Stimulated activated CD4-positive, alpha-beta T cell treated with anti-CD3 and anti-CD28 coated beads, Interleukin-15, amount 100 ng/mL, for 1 hour (primary cell): Measurements from ENCODE around the gene LSM5.
"Not testable (repeated sequence)": the region's sequence is repeated elsewhere in the genome, so short reads cannot be mapped to it uniquely, and the experiment has no call there.

Source experiments
- DNase-seq, 2 donors: peaks; one replicate each; pipeline ENCODE4 v3.0.0-alpha.2; 2020; ENCODE audit warnings: low read depth in 1 of 2, low spot score in 1 of 2

LSM5 gene

GRCh38 chr7:32506266-32507054 is 16.3 kb upstream of the LSM5 start:
- DNase-seq: no peak

DNA sequence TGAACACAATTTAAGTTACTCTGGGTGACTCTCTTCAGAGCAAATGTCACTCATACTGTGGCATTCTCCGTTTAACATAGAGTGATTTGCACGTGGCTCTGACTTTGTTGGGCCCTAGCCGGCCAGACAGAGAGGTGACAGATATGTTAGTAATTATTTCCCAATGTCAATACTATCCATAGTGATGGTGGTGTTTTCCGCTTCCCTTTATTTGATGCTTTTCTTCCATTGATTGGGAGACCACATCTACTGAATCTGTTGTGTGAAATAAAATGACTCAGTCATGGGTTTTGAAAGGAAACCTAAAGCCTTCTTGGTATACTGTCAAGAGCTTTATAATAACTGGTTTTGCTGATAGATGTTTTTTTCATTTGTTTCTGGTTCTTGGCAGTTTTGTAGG is 12.5 kb upstream of the LSM5 start:
- DNase-seq: no peak

GRCh38 chr7:32501522-32501921 is 11.3 kb upstream of the LSM5 start:
- no peak for DNase-seq

DNA sequence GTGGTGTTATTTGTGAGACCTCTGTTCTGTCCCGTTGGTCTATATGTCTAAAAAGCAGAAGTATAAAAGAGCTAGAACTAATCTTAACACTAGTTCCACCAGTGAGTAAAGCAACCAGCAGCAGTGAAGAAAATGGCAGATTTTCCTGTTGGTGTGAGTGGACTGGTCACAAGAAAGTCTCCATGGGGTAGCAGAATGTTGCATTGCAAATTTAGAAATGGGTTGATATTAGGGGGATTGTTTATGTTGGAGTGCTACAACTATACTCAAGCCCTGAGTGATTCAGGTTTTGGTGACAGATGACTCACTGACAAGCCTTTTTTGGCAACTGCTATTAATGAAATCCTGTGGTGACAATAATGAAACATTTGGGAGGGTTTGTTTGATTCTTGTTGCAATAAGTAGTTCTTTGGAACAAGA is 10.8 kb upstream of the LSM5 start:
- DNase-seq: no peak

DNA sequence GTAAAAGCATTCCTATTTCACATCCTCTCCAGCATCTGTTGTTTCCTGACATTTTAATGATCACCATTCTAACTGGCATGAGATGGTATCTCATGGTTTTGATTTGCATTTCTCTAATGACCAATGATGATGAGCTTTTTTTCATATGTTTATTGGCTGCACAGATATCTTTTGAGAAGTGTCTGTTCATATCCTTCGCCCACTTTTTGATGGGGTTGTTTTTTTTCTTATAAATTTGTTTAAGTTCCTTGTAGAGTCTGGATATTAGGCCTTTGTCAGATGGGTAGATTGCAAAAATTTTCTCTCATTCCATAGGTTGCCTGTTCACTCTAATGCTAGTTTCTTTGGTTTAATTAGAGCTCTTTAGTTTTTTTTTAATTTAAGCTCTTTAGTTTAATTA is 10.0 kb upstream of the LSM5 start:
- DNase-seq: not testable (repeated sequence)

- DNase-seq: not testable (repeated sequence)
These were observed 9.6 kb upstream of the LSM5 start for GRCh38 chr7:32499755-32500154.

- no peak for DNase-seq
These were observed 6.1 kb upstream of the LSM5 start for GRCh38 chr7:32496052-32496813.

DNA sequence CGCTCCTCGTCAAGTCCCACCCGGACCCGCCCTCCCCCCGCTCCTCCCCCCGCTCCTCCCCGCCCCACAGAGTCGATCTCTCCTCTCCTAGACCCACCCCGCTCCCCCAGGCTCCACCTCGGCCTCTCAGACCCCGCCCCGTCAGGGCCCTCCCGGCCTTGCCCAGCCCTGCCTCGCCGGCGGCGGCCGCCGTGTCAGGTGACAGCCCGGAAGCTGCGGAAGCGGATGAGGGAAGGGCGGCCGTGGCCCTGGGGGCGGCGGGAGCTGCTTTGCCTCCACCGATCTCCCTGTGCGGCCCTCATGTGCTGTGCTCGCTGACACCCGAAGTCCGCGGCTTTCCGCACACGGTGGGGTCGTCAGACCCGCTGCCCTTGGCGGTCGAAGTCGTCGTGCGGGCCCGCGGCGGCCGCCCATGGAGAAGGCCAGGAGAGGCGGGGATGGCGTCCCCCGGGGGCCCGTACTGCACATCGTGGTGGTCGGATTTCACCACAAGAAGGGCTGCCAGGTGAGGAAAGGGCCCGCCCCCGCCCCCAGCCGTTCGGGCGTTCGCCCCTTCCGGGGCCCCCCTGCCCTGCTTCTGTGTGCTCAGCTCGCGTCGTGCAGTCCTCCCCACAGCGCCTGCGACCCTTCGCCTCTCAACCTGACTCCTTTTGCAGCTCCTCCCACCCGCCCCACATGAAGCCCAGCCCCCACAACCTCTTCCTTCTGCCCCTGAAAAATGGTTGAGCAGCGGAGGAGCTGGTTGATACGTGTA is 5.3 kb upstream of the LSM5 start, which contains the start of gene AVL9:
AVL9 (plus strand) TSS at position 192 of the 754 bp plus-strand sequence; CDS start at position 413, 221 bp downstream.
- DNase-seq: peak; percentile 98 to 99

GRCh38 chr7:32494946-32495297 is 4.7 kb upstream of the LSM5 start:
- DNase-seq: no peak

GRCh38 chr7:32489788-32490126 is 423 bp downstream of the LSM5 start:
- no peak for DNase-seq

- no peak for DNase-seq
These were observed 8.3 kb downstream of the LSM5 start for GRCh38 chr7:32481921-32482320.

GRCh38 chr7:32481176-32481575 is 9.0 kb downstream of the LSM5 start:
- DNase-seq: no peak

DNA sequence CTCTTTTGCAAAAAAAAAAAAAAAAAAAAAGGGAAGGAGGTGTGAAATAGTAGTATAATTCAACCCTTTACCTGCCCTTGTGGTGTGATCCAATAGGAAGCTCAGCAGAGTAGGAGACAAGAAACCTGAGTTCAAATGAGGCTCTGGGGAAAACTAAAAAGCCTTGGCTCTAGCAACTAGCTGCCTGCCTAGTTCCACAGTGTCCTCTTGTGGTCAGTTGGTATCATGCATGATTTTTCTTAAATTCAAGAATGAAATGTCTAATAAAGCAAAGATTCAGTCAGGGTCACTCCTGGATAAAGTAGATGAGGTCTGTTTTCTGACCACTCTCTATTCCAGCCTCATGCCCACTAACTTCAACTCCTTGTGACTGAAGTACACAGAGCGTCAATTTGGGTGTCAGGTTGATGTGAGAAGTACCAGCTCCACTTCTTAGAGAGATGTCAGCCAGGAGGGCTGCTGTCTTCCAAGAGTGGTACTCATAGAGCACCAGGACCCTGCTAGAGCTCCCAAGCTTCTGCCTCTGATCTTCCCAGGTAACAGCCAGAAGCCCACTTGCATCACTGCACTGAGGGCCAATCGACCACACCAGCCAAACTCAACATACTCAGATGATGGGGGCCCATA is 10.5 kb downstream of the LSM5 start:
- DNase-seq: no peak

DNA sequence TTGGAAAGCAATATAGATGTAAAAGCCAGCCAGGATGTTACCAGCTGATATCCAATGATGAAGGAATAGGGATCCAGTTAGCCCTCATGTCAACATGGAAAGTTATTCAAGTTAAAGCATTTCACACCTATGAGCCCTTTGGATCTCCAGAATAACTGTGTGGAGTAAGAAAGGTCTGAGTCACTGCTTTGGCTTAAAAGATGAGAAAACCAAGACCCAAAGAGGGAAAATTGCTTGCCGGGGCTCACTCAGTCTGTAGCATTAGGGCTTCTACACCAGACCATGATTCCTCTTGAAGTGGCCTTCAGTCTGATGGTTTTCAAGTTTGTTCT is 12.6 kb downstream of the LSM5 start:
- no peak for DNase-seq

DNA sequence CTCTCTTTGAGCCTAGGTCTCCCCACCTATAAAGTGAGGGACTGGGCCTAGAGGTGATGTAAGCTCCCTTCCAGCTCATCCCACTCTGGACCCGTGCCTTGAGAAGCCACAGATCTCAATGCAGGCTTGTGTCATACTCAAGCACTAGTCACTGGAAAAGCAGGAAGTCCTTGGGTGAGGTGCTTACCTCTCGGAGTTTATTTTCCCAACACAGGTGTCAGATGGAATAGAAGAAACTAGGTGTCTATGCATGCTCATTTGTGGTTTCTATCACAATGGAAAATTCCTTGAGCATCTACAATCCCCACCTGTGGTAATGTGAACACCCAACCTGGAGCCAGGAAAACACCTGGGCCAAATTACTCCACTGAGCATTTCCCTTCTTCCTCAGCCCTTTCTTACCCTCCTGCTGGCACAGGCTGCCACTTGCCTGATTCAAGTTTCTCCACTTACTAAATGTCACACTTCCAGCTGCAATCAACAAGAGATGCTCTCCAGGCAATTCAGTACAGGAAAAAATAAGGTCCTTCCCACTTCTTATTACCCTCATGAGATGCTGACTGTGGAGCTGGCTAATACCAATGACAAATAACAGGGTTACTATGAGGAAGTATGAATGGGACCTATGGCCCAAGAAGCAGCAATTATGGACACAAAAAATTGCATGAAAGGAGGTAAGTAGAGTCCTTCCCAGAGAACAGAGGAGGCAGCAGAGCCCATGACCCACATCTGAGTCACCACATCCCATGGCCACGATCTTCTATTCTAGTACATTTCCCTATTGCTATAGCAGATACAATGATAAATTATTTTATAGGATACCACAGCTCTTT is 13.1 kb downstream of the LSM5 start:
- no peak for DNase-seq

DNA sequence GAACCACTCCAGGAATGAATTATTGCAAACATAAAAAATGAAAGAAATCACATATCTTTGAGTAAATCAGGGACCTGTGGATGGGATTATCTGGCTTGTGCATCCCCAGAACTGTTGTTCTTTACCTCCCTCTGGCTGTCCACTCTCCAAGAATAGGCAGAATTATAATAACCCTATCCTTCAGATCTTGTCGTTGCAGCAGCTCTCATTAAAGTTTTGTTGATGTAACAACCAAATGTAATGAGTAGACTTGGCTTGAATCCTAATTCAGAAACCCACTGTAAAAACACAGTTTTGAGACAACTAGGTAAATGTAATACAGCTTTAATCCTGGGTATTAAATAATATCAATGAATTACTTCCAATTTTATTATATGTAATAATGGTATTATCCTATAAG is 16.2 kb downstream of the LSM5 start:
- no peak for DNase-seq

GRCh38 chr7:32472015-32472414 is 18.2 kb downstream of the LSM5 start:
- no peak for DNase-seq

GRCh38 chr7:32470871-32471270 is 19.3 kb downstream of the LSM5 start:
- no peak for DNase-seq

GRCh38 chr7:32470004-32470403 is 20.2 kb downstream of the LSM5 start:
- DNase-seq: not testable (repeated sequence)

DNA sequence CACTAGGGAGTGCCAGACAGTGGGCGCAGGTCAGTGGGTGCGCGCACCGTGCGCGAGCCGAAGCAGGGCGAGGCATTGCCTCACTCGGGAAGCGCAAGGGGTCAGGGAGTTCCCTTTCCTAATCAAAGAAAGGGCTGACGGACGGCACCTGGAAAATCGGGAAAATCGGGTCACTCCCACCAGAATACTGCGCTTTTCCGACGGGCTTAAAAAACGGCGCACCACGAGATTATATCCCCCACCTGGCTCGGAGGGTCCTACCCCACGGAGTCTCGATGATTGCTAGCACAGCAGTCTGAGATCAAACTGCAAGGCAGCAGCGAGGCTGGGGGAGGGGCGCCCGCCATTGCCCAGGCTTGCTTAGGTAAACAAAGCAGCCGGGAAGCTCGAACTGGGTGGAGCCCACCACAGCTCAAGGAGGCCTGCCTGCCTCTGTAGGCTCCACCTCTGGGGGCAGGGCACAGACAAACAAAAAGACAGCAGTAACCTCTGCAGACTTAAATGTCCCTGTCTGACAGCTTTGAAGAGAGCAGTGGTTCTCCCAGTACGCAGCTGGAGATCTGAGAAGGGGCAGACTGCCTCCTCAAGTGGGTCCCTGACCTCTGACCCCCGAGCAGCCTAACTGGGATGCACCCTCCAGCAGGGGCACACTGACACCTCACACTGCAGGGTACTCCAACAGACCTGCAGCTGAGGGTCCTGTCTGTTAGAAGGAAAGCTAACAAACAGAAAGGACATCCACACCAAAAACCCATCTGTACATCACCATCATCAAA is 25.4 kb downstream of the LSM5 start:
- not testable (repeated sequence) for DNase-seq
